Fibroblast of villous mesenchyme (primary cell): ENCODE data around the gene ZNF366. TPM values are rescaled to one million over a fixed set of nuclear protein-coding genes. Genes with fewer than 3 reads are reported as not detected.

Source experiments
- DNase-seq: peaks from one replicate; pipeline ENCODE4 v3.0.0-alpha.2; 2010; ENCODE audit warnings: low read depth
- H3K4me3 ChIP-seq: 2 replicates; pipeline ENCODE4 v1.5.1; 2011; ENCODE audit warnings: low read depth, mild to moderate bottlenecking, low read length
- CTCF ChIP-seq: IDR thresholded peaks from 2 replicates; pipeline ENCODE4 v1.5.1; 2012; ENCODE audit warnings: low read depth, mild to moderate bottlenecking, low read length; ENCODE audit not compliant: insufficient read depth
- total RNA-seq: library from RNA; depleted of rRNA; stranded (reverse); fragments of >200 nt; gene quantifications from 2 replicates; pipeline ENCODE4 v1.2.3, GENCODE V29; 2012

Gene ZNF366
- total RNA-seq, 1 donor: under 0.01 TPM

GRCh38 chr5:72472666-72473422 is 34.4 kb downstream of the ZNF366 start:
- no peak overlapping the region for H3K4me3 ChIP-seq
- no peak for TF ChIP-seq CTCF
- DNase-seq: no peak

- no peak overlapping the region for H3K4me3 ChIP-seq
- no peak for TF ChIP-seq CTCF
- DNase-seq: no peak
Measured at GRCh38 chr5:72472031-72472430, 35.2 kb downstream of the ZNF366 start.

GRCh38 chr5:72470826-72471225 is 36.4 kb downstream of the ZNF366 start:
- no peak overlapping the region for H3K4me3 ChIP-seq
- no peak for TF ChIP-seq CTCF
- no peak for DNase-seq

- no peak overlapping the region for H3K4me3 ChIP-seq
- TF ChIP-seq CTCF: no peak
- DNase-seq: no peak
Measured at GRCh38 chr5:72468606-72469005, 38.6 kb downstream of the ZNF366 start.

- TF ChIP-seq CTCF: no peak
- H3K4me3 ChIP-seq: no peak overlapping the region
- DNase-seq: peak; percentile 60
Measured at GRCh38 chr5:72468024-72468423, 39.2 kb downstream of the ZNF366 start.

- TF ChIP-seq CTCF: no peak
- no peak for DNase-seq
- no peak overlapping the region for H3K4me3 ChIP-seq
Measured at GRCh38 chr5:72467461-72467860, 39.7 kb downstream of the ZNF366 start.
